ENCODE results near the gene ADCYAP1. TPM values are rescaled to one million over a fixed set of nuclear protein-coding genes. Genes with fewer than 3 reads are reported as not detected.

Gene ADCYAP1
- total and polyA plus RNA-seq, 10 donors, result 0.02 to 0.82 (median 0.34) TPM; not detected in 5

DNA sequence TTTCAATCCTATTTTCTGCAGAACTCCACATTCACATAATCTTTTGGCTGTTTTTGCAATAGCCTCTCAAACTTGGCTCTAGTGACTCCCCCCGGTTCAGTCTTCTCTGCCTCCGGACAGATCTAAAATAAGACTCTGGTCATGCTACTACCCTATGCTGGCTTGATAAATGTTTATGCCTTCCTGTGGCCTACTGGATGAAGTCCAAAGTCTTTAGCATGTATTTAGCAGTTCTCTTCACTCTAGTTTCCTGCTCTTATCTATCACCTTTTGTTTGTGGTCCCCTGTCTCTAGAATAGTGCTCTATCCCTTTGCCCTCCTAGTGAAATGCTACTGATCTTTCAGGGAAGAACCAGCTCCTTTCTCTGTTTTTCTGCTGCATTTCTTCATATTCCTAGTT is 14.4 kb downstream of the ADCYAP1 start:
- 7 to 28% (median 10%) methylated on average over 2 of the region's 2 CpGs for WGBS, 5 donors
- H3K36me3 ChIP-seq, result no peaks in the 10 kb centered on the region
- TF ChIP-seq, protein P1, sequence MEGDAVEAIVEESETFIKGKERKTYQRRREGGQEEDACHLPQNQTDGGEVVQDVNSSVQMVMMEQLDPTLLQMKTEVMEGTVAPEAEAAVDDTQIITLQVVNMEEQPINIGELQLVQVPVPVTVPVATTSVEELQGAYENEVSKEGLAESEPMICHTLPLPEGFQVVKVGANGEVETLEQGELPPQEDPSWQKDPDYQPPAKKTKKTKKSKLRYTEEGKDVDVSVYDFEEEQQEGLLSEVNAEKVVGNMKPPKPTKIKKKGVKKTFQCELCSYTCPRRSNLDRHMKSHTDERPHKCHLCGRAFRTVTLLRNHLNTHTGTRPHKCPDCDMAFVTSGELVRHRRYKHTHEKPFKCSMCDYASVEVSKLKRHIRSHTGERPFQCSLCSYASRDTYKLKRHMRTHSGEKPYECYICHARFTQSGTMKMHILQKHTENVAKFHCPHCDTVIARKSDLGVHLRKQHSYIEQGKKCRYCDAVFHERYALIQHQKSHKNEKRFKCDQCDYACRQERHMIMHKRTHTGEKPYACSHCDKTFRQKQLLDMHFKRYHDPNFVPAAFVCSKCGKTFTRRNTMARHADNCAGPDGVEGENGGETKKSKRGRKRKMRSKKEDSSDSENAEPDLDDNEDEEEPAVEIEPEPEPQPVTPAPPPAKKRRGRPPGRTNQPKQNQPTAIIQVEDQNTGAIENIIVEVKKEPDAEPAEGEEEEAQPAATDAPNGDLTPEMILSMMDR (IDR thresholded peaks at IDR 0.05 in 8 of 11, conservative IDR thresholded peaks at IDR 0.05 in 3 of 11), result no peak
- TF ChIP-seq POLR2AphosphoS5 (IDR thresholded peaks at IDR 0.05) (no peak), POLR2A (IDR thresholded peaks at IDR 0.05) (no peak)
- H3K27me3 ChIP-seq (replicated peaks in 1 of 7), result peaks cover 0 to 52% (median 0%) of the 10 kb centered on the region in 7 donors
- DNase-seq, result no peak
- no peaks in the 10 kb centered on the region for H3K4me1 ChIP-seq
- H3K4me3 ChIP-seq, result no peak overlapping the region
- intact Hi-C loops (cut with DNase I; ENCODE audit: low total_unique reads), result no loop called here
- no peaks in the 10 kb centered on the region for H3K9me3 ChIP-seq
- H3K27ac ChIP-seq, result no peak overlapping the region

DNA sequence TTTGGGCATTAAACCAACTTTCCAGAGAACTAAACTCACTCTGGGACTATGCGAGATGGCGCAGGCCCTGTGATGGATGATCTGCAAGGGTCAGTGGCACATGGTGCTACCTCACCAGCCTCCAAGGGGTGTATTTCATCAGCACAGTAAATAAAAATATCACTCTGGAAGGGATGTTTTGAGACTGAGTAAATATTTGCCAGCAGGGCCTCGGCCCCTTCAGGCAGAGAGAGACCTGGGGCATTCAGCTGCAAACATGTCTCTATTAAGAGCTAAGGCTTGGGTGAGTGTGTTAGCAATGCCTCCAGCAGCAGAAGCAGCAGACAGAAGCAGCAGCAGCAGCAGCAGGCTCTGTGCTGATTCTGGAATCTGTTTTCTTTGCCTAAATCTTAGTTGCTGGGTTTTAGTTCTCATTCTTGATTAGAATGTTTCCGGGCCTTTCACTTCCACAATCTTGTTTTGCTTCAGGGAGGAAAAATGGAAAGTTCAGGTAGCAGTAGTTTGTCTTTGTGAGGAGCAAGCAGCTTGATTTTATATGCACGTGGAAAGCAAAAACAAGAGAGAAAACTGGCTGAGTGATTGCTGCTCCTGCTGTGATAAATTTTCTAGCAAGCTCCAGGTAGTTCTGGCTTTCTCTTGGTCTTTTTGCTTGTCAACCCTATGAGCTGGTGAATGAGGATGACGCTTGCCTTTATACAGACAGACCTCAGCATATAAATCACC is 18.6 kb downstream of the ADCYAP1 start:
- Histone ChIP-seq H3K27ac (no peak overlapping the region), H3K9me3 (no peaks in the 10 kb centered on the region), H3K36me3 (no peaks in the 10 kb centered on the region), H3K4me3 (no peak overlapping the region), H3K4me1 (no peaks in the 10 kb centered on the region), H3K27me3 (replicated peaks in 1 of 7) (peaks cover 0 to 48% (median 0%) of the 10 kb centered on the region in 7 donors)
- DNase-seq, result no peak
- intact Hi-C loops (cut with DNase I; ENCODE audit: low total_unique reads), result no loop called here
- WGBS, 5 donors, result 73 to 79% (median 76%) methylated on average over 6 of the region's 6 CpGs
- TF ChIP-seq POLR2A (IDR thresholded peaks at IDR 0.05), result no peak
- TF ChIP-seq, protein P1 (IDR thresholded peaks at IDR 0.05 in 8 of 11, conservative IDR thresholded peaks at IDR 0.05 in 3 of 11), result no peak
- no peak for TF ChIP-seq POLR2AphosphoS5 (IDR thresholded peaks at IDR 0.05)

DNA sequence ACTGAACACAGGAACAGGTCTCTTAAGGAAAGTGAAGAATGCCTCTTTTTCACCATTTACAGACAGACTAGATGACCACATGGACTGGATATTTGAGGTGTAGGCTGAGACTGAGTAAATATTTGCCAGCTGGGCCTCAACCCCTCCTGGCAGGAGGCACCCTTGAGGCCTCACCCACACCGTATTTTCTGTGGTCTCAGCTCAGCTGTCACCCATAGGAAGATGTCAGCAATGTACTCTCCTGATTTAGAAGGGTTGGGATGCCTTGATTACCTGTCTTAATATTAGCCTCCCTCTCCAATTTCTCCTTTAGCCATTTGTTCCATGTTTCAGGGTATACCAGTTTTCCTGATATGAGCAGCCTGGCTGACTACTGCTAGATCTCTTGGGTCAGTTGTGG is 20.3 kb downstream of the ADCYAP1 start:
- no peaks in the 10 kb centered on the region for H3K9me3 ChIP-seq
- no peaks in the 10 kb centered on the region for H3K4me1 ChIP-seq
- H3K4me3 ChIP-seq, result no peak overlapping the region
- no peak overlapping the region for H3K27ac ChIP-seq
- DNase-seq, result no peak
- no peaks in the 10 kb centered on the region for H3K36me3 ChIP-seq
- TF ChIP-seq POLR2AphosphoS5 (IDR thresholded peaks at IDR 0.05) (no peak), POLR2A (IDR thresholded peaks at IDR 0.05) (no peak)
- TF ChIP-seq, protein P1 (IDR thresholded peaks at IDR 0.05 in 8 of 11, conservative IDR thresholded peaks at IDR 0.05 in 3 of 11), result no peak
- intact Hi-C loops (cut with DNase I; ENCODE audit: low total_unique reads), result no loop called here
- WGBS, 5 donors, result 41 to 67% (median 55%) methylated on average over 1 of the region's 1 CpG
- peaks cover 0 to 31% (median 0%) of the 10 kb centered on the region in 7 donors for H3K27me3 ChIP-seq (replicated peaks in 1 of 7)

DNA sequence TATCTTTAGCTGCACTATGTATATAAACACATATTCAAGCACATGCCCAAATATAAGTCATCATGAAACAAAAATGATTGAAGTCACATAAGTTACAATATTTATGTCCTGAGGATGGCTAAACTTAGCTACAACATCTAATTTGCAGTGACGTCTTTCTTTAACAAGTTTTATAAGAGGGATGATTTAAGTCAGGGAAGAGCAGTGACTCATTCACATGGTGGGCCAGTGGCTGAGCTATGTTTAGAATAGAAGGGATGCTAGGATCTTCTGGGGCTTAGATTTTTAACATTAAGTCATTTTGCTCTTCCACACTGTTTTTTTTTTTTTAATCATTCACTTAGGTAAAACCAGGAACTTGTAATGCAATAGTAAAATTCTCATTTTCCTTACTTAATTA is 22.3 kb downstream of the ADCYAP1 start:
- TF ChIP-seq POLR2AphosphoS5 (IDR thresholded peaks at IDR 0.05) (no peak), POLR2A (IDR thresholded peaks at IDR 0.05) (no peak)
- TF ChIP-seq, protein P1 (IDR thresholded peaks at IDR 0.05 in 8 of 11, conservative IDR thresholded peaks at IDR 0.05 in 3 of 11), result no peak
- H3K9me3 ChIP-seq, result no peaks in the 10 kb centered on the region
- H3K4me1 ChIP-seq, result no peaks in the 10 kb centered on the region
- intact Hi-C loops (cut with DNase I; ENCODE audit: low total_unique reads), result no loop called here
- H3K36me3 ChIP-seq, result no peaks in the 10 kb centered on the region
- peaks cover 0 to 25% (median 0%) of the 10 kb centered on the region in 7 donors for H3K27me3 ChIP-seq (replicated peaks in 1 of 7)
- no peak for DNase-seq
- H3K4me3 ChIP-seq, result no peak overlapping the region
- 65 to 79% (median 71%) methylated on average over 1 of the region's 1 CpG for WGBS, 5 donors
- H3K27ac ChIP-seq, result no peak overlapping the region

All from spleen (tissue), 11 donors.